RWPE1 (cell line): Measurements from ENCODE around the gene S1PR3.

ENCODE experiments used
- CTCF ChIA-PET: fragments of 350-600 bp; sonication (Branson Sonifier 250); formaldehyde crosslinking; extraction: SDS; loops from one replicate; lab custom pipeline; 2021; lab: Yijun Ruan, JAX
- POLR2A ChIA-PET: fragments of 400-600 bp; formaldehyde crosslinking; extraction: SDS; loops from one replicate; lab custom pipeline; 2020; ENCODE audit warnings: antibody characterized with exemption; ENCODE audit not compliant: low non-redundant PET; lab: Yijun Ruan, JAX
- DNase-seq: peaks from one replicate; pipeline ENCODE4 v3.0.0; 2012; ENCODE audit warnings: low spot score
- H3K27ac ChIP-seq: fragments of 450-650 bp; 2 replicates; pipeline ENCODE4 v1.5.1; 2017
- CTCF ChIP-seq: fragments of 450-650 bp; conservative IDR thresholded peaks from 2 replicates; pipeline ENCODE4 v1.5.1; 2017; ENCODE audit warnings: low read depth, mild to moderate bottlenecking

Gene S1PR3

DNA sequence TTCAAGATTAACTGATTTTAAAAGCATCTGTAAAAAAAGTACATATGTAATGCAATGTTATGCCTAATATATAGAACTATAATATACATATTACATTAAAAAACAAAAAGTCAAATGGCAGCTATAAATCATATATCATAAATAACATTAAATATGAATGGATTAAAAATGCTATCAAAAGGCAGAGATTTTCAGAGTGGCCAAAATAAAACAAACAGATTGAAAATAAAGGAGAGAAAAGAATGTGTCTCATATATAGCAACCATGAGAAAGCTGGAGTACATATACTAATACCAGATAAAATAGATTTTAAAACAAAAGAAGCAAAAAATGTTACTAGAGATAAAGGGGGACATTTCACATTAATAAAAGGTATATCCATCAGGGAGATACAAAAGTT is 38.5 kb downstream of the S1PR3 start:
- DNase-seq, result no peak
- ChIA-PET CTCF (no interaction called here), POLR2A (no interaction called here)
- TF ChIP-seq CTCF, result no peak
- H3K27ac ChIP-seq, result no peak overlapping the region

- ChIA-PET POLR2A (no interaction called here), CTCF (interaction anchor here (0.6 kb wide), 1 partner anchor 171 kb away, joined by 3 read pairs; no protein-coding TSS in a partner anchor)
These were observed 40.9 kb downstream of the S1PR3 start for GRCh38 chr9:89032173-89032572.

DNA sequence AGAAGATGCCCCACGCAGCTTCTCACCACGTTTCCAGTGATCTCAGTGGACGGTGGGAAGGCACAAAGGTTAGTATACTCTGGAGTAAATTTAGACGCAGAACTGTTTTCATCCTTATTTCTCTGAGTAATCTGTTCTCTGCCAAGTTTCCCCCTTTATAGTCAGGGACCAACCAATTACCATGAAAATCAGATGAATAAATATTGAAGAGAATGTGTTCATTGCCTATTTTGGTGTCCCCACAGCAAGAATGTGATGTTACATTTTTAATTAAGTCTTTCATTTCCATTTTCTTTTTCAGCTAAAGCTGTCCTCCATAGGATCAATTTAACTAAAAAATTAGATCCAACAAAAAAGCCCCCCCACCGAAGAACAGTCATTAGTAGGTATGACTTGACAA is 41.4 kb downstream of the S1PR3 start:
- no peak for DNase-seq
- no peak for TF ChIP-seq CTCF
- POLR2A ChIA-PET, result no interaction called here
- H3K27ac ChIP-seq, result no peak overlapping the region
- CTCF ChIA-PET, result interaction anchor here (0.6 to 0.7 kb wide), 3 partner anchors 24 to 170 kb away, joined by 3 to 4 read pairs (median 3); no protein-coding TSS in a partner anchor

More at GRCh38 chr9:89032173-89032572, 40.9 kb downstream of the S1PR3 start:
- no peak overlapping the region for H3K27ac ChIP-seq
- no peak for DNase-seq
- TF ChIP-seq CTCF, result no peak

DNA sequence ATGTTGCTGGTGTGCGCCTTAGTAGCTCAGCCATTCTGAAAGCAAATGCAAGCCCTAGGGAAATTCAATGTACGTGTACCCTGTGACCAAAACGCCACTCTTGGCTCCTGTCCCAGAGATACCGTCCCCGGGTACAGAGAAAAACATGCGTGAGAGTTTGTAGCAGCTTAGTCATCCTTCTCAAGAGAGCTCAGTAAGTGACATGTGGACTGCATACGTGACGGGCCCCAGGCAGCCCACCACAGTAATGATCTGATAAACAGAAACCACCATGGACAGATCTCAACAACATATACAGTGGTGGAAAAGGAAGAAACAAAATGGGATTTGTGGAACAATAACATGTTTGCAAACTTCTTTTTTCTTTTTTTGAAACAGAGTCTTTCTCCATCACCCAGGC is 45.1 kb downstream of the S1PR3 start:
- POLR2A ChIA-PET, result no interaction called here
- H3K27ac ChIP-seq, result no peak overlapping the region
- no peak for TF ChIP-seq CTCF
- no peak for DNase-seq
- CTCF ChIA-PET, result no interaction called here

GRCh38 chr9:89036891-89037290 is 45.6 kb downstream of the S1PR3 start:
- ChIA-PET CTCF (no interaction called here), POLR2A (no interaction called here)
- no peak for DNase-seq
- H3K27ac ChIP-seq, result no peak overlapping the region
- no peak for TF ChIP-seq CTCF

- H3K27ac ChIP-seq, result no peak overlapping the region
- ChIA-PET CTCF (no interaction called here), POLR2A (no interaction called here)
- TF ChIP-seq CTCF, result no peak
- no peak for DNase-seq
These were observed 46.1 kb downstream of the S1PR3 start for GRCh38 chr9:89037346-89037745.
